K562 (cell line): ENCODE results near the gene LRRC9.

Experiments used
- CREB1 ChIP-seq, 2 experiments: sonication (generic) in 1 of 2; formaldehyde crosslinking in 1 of 2; IDR thresholded peaks; 2 replicates each; pipeline versions ENCODE4 v1.6.1 to v1.8.0; 2012 to 2022; ENCODE audit warnings: inconsistent platforms in 1 of 2, mild to moderate bottlenecking in 1 of 2, missing genetic modification reagents in 1 of 2, moderate library complexity in 1 of 2
- EP300 ChIP-seq: IDR thresholded peaks from 2 replicates; pipeline ENCODE4 v1.6.1; 2012; ENCODE audit warnings: low read length, improper control_type of control experiment
- FOSL1 ChIP-seq: fragments of 200-800 bp; sonication (Bioruptor generic); conservative IDR thresholded peaks from 2 replicates; pipeline ENCODE4 v1.6.1; 2016; ENCODE audit warnings: missing genetic modification characterization, missing compliant biosample characterization
- NR2F6 ChIP-seq: fragments of 450-650 bp; formaldehyde crosslinking; IDR thresholded peaks from 2 replicates; pipeline ENCODE4 v1.4.0; 2020; ENCODE audit warnings: mild to moderate bottlenecking
- PML ChIP-seq: IDR thresholded peaks from 2 replicates; pipeline ENCODE4 v1.6.1; 2012; ENCODE audit warnings: low read length, inconsistent platforms
- POLR2A ChIP-seq: fragments of 450-650 bp; conservative IDR thresholded peaks from 2 replicates; pipeline ENCODE4 v1.6.1; 2016
- TF ChIP-seq, protein P1 (sequence below): sonication (generic); formaldehyde crosslinking; IDR thresholded peaks from 2 replicates; pipeline ENCODE4 v1.8.0; 2022; ENCODE audit warnings: mild to moderate bottlenecking, low read depth, missing genetic modification reagents
- TF ChIP-seq, protein P2 (sequence below), 3 experiments: IDR thresholded peaks in 2 of 3; conservative IDR thresholded peaks in 1 of 3; 2 replicates each; pipeline ENCODE4 v1.5.1; 2011 to 2012; ENCODE audit warnings: low read length in 3 of 3, mild to moderate bottlenecking in 3 of 3, control low read depth in 2 of 3, improper control_type of control experiment in 1 of 3, inconsistent platforms in 1 of 3, low read depth in 1 of 3, mixed read lengths in 1 of 3, moderate library complexity in 1 of 3; ENCODE audit not compliant: insufficient read depth in 2 of 3
- TF ChIP-seq, protein P3 (sequence below), 2 experiments: fragments of 450-650 bp; formaldehyde crosslinking in 1 of 2; IDR thresholded peaks; 2 replicates each; pipeline versions ENCODE4 v1.4.0 to v1.6.1; 2014 to 2020; ENCODE audit warnings: mild to moderate bottlenecking in 2 of 2, borderline replicate concordance in 1 of 2, low read depth in 1 of 2
- TF ChIP-seq, protein P4 (sequence below): sonication (generic); formaldehyde crosslinking; IDR thresholded peaks from 2 replicates; pipeline ENCODE4 v1.8.1; 2023; ENCODE audit warnings: mild to moderate bottlenecking, missing genetic modification reagents
- TF ChIP-seq, protein P5 (sequence below): sonication (generic); formaldehyde crosslinking; IDR thresholded peaks from 2 replicates; pipeline ENCODE4 v1.8.0; 2022; ENCODE audit warnings: mild to moderate bottlenecking, missing genetic modification reagents, borderline replicate concordance

DNA sequence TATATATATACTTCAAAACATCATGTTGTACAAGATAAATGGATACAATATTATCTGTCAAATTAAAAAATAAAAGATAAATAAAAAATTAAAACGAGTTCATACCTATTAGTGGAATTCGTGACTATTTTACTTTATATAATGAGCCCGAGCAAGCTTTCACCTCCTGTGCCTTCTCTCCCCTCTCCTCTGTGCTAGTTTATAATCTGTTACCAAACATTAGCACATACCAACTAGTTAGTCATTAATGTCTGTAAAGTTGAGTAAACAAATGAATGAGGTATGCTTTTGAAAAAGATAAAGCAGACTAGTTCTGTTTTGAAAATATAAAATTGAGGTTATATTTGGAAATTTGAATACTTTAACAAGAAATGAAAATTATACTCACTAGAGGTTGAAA is 84.0 kb downstream of the LRRC9 start:
- TF ChIP-seq, protein P1, sequence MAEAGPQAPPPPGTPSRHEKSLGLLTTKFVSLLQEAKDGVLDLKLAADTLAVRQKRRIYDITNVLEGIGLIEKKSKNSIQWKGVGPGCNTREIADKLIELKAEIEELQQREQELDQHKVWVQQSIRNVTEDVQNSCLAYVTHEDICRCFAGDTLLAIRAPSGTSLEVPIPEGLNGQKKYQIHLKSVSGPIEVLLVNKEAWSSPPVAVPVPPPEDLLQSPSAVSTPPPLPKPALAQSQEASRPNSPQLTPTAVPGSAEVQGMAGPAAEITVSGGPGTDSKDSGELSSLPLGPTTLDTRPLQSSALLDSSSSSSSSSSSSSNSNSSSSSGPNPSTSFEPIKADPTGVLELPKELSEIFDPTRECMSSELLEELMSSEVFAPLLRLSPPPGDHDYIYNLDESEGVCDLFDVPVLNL (CRISPR knock-in tag), result no peak
- TF ChIP-seq, protein P2, sequence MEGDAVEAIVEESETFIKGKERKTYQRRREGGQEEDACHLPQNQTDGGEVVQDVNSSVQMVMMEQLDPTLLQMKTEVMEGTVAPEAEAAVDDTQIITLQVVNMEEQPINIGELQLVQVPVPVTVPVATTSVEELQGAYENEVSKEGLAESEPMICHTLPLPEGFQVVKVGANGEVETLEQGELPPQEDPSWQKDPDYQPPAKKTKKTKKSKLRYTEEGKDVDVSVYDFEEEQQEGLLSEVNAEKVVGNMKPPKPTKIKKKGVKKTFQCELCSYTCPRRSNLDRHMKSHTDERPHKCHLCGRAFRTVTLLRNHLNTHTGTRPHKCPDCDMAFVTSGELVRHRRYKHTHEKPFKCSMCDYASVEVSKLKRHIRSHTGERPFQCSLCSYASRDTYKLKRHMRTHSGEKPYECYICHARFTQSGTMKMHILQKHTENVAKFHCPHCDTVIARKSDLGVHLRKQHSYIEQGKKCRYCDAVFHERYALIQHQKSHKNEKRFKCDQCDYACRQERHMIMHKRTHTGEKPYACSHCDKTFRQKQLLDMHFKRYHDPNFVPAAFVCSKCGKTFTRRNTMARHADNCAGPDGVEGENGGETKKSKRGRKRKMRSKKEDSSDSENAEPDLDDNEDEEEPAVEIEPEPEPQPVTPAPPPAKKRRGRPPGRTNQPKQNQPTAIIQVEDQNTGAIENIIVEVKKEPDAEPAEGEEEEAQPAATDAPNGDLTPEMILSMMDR (IDR thresholded peaks at IDR 0.05 in 2 of 3, conservative IDR thresholded peaks at IDR 0.05 in 1 of 3; ENCODE audit: insufficient read depth in 2 of 3, low read depth in 1 of 3, low read length in 3 of 3), result no peak
- no peak for TF ChIP-seq PML
- no peak for TF ChIP-seq NR2F6 (CRISPR knock-in tag)
- no peak for TF ChIP-seq CREB1 (IDR thresholded peaks at IDR 0.05)
- TF ChIP-seq CREB1 (CRISPR knock-in tag; IDR thresholded peaks at IDR 0.05), result no peak
- no peak for TF ChIP-seq EP300
- TF ChIP-seq, protein P3, sequence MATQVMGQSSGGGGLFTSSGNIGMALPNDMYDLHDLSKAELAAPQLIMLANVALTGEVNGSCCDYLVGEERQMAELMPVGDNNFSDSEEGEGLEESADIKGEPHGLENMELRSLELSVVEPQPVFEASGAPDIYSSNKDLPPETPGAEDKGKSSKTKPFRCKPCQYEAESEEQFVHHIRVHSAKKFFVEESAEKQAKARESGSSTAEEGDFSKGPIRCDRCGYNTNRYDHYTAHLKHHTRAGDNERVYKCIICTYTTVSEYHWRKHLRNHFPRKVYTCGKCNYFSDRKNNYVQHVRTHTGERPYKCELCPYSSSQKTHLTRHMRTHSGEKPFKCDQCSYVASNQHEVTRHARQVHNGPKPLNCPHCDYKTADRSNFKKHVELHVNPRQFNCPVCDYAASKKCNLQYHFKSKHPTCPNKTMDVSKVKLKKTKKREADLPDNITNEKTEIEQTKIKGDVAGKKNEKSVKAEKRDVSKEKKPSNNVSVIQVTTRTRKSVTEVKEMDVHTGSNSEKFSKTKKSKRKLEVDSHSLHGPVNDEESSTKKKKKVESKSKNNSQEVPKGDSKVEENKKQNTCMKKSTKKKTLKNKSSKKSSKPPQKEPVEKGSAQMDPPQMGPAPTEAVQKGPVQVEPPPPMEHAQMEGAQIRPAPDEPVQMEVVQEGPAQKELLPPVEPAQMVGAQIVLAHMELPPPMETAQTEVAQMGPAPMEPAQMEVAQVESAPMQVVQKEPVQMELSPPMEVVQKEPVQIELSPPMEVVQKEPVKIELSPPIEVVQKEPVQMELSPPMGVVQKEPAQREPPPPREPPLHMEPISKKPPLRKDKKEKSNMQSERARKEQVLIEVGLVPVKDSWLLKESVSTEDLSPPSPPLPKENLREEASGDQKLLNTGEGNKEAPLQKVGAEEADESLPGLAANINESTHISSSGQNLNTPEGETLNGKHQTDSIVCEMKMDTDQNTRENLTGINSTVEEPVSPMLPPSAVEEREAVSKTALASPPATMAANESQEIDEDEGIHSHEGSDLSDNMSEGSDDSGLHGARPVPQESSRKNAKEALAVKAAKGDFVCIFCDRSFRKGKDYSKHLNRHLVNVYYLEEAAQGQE (IDR thresholded peaks at IDR 0.05; ENCODE audit: borderline replicate concordance), result no peak
- TF ChIP-seq, protein P3 (CRISPR knock-in tag; IDR thresholded peaks at IDR 0.05; ENCODE audit: low read depth), result no peak
- TF ChIP-seq, protein P4, sequence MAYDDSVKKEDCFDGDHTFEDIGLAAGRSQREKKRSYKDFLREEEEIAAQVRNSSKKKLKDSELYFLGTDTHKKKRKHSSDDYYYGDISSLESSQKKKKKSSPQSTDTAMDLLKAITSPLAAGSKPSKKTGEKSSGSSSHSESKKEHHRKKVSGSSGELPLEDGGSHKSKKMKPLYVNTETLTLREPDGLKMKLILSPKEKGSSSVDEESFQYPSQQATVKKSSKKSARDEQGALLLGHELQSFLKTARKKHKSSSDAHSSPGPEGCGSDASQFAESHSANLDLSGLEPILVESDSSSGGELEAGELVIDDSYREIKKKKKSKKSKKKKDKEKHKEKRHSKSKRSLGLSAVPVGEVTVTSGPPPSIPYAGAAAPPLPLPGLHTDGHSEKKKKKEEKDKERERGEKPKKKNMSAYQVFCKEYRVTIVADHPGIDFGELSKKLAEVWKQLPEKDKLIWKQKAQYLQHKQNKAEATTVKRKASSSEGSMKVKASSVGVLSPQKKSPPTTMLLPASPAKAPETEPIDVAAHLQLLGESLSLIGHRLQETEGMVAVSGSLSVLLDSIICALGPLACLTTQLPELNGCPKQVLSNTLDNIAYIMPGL (CRISPR knock-in tag), result no peak
- no peak for TF ChIP-seq POLR2A
- TF ChIP-seq, protein P5, sequence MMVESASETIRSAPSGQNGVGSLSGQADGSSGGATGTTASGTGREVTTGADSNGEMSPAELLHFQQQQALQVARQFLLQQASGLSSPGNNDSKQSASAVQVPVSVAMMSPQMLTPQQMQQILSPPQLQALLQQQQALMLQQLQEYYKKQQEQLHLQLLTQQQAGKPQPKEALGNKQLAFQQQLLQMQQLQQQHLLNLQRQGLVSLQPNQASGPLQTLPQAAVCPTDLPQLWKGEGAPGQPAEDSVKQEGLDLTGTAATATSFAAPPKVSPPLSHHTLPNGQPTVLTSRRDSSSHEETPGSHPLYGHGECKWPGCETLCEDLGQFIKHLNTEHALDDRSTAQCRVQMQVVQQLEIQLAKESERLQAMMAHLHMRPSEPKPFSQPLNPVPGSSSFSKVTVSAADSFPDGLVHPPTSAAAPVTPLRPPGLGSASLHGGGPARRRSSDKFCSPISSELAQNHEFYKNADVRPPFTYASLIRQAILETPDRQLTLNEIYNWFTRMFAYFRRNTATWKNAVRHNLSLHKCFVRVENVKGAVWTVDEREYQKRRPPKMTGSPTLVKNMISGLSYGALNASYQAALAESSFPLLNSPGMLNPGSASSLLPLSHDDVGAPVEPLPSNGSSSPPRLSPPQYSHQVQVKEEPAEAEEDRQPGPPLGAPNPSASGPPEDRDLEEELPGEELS, result no peak
- no peak for TF ChIP-seq FOSL1 (tag)
